ENCODE data around the gene TTF1.
"Not testable (repeated sequence)": the region's sequence is repeated elsewhere in the genome, so short reads cannot be mapped to it uniquely, and the experiment has no call there.

The TTF1 gene

GRCh38 chr9:132408521-132408920 lies 1.9 kb upstream of the TTF1 start:
- H3K4me1 Mint-ChIP-seq (ENCODE audit: low read depth in 2 of 2) = peaks cover 39 to 44% of the 10 kb centered on the region in 2 donors
- no peak for DNase-seq
- no peak for ATAC-seq (replicated peaks)
- no peaks in the 10 kb centered on the region for H3K9me3 Mint-ChIP-seq
- no peak overlapping the region for H3K4me3 Mint-ChIP-seq
- peaks cover 18% of the 10 kb centered on the region for H3K36me3 Mint-ChIP-seq (ENCODE audit: insufficient read depth)
- no peak overlapping the region for H3K27ac Mint-ChIP-seq
- H3K27me3 Mint-ChIP-seq = peaks cover 24 to 30% of the 10 kb centered on the region in 2 donors

GRCh38 chr9:132407196-132407595 lies 556 bp upstream of the TTF1 start:
- ATAC-seq (replicated peaks) = no peak
- H3K4me1 Mint-ChIP-seq (ENCODE audit: low read depth in 2 of 2) = peaks cover 42 to 43% of the 10 kb centered on the region in 2 donors
- peaks cover 14 to 17% of the 10 kb centered on the region in 2 donors for H3K27me3 Mint-ChIP-seq
- DNase-seq = no peak
- peak overlapping the region; percentile 89 to 93 for H3K27ac Mint-ChIP-seq
- peak overlapping the region; percentile 90 to 92 for H3K4me3 Mint-ChIP-seq
- H3K36me3 Mint-ChIP-seq (ENCODE audit: insufficient read depth) = peaks cover 31% of the 10 kb centered on the region
- no peaks in the 10 kb centered on the region for H3K9me3 Mint-ChIP-seq

GRCh38 chr9:132404228-132404881 lies 2.3 kb downstream of the TTF1 start:
- Mint-ChIP-seq H3K27ac (peak overlapping the region; percentile 89 to 93), H3K4me3 (peak overlapping the region; percentile 5 to 90), H3K4me1 (ENCODE audit: low read depth in 2 of 2) (peaks cover 30 to 44% of the 10 kb centered on the region in 2 donors), H3K36me3 (ENCODE audit: insufficient read depth) (peaks cover 48% of the 10 kb centered on the region), H3K27me3 (no peaks in the 10 kb centered on the region), H3K9me3 (no peaks in the 10 kb centered on the region)
- ATAC-seq (replicated peaks) = no peak
- no peak for DNase-seq

GRCh38 chr9:132401824-132402223 lies 4.8 kb downstream of the TTF1 start:
- Mint-ChIP-seq H3K4me3 (no peak overlapping the region), H3K27ac (peak overlapping the region in 1 of 2 donors; percentile 65), H3K27me3 (no peaks in the 10 kb centered on the region), H3K4me1 (ENCODE audit: low read depth in 2 of 2) (peaks cover 24 to 40% of the 10 kb centered on the region in 2 donors), H3K36me3 (ENCODE audit: insufficient read depth) (peaks cover 68% of the 10 kb centered on the region), H3K9me3 (no peaks in the 10 kb centered on the region)
- DNase-seq = no peak
- no peak for ATAC-seq (replicated peaks)

- H3K36me3 Mint-ChIP-seq (ENCODE audit: insufficient read depth) = peaks cover 91% of the 10 kb centered on the region
- no peaks in the 10 kb centered on the region for H3K27me3 Mint-ChIP-seq
- H3K4me1 Mint-ChIP-seq (ENCODE audit: low read depth in 2 of 2) = no peaks in the 10 kb centered on the region
- DNase-seq = no peak
- H3K27ac Mint-ChIP-seq = no peak overlapping the region
- no peak for ATAC-seq (replicated peaks)
- no peak overlapping the region for H3K4me3 Mint-ChIP-seq
- H3K9me3 Mint-ChIP-seq = no peaks in the 10 kb centered on the region
These were observed 11.1 kb downstream of the TTF1 start for GRCh38 chr9:132395560-132395959.

- H3K36me3 Mint-ChIP-seq (ENCODE audit: insufficient read depth) = peaks cover 91% of the 10 kb centered on the region
- no peaks in the 10 kb centered on the region for H3K27me3 Mint-ChIP-seq
- H3K4me1 Mint-ChIP-seq (ENCODE audit: low read depth in 2 of 2) = no peaks in the 10 kb centered on the region
- ATAC-seq (replicated peaks) (no peak), DNase-seq (no peak)
- no peaks in the 10 kb centered on the region for H3K9me3 Mint-ChIP-seq
- no peak overlapping the region for H3K4me3 Mint-ChIP-seq
- no peak overlapping the region for H3K27ac Mint-ChIP-seq
These were observed 15.2 kb downstream of the TTF1 start for GRCh38 chr9:132391449-132391848.

GRCh38 chr9:132390966-132391365 lies 15.7 kb downstream of the TTF1 start:
- no peaks in the 10 kb centered on the region for H3K9me3 Mint-ChIP-seq
- no peak overlapping the region for H3K4me3 Mint-ChIP-seq
- H3K27ac Mint-ChIP-seq = no peak overlapping the region
- DNase-seq = no peak
- H3K36me3 Mint-ChIP-seq (ENCODE audit: insufficient read depth) = peaks cover 88% of the 10 kb centered on the region
- H3K27me3 Mint-ChIP-seq = no peaks in the 10 kb centered on the region
- ATAC-seq (replicated peaks) = no peak
- no peaks in the 10 kb centered on the region for H3K4me1 Mint-ChIP-seq (ENCODE audit: low read depth in 2 of 2)

GRCh38 chr9:132387133-132387532 lies 19.5 kb downstream of the TTF1 start:
- Mint-ChIP-seq H3K27ac (no peak overlapping the region), H3K9me3 (no peaks in the 10 kb centered on the region), H3K36me3 (ENCODE audit: insufficient read depth) (peaks cover 62% of the 10 kb centered on the region), H3K27me3 (no peaks in the 10 kb centered on the region), H3K4me3 (no peak overlapping the region), H3K4me1 (ENCODE audit: low read depth in 2 of 2) (no peaks in the 10 kb centered on the region)
- DNase-seq = no peak
- no peak for ATAC-seq (replicated peaks)

- Mint-ChIP-seq H3K9me3 (no peaks in the 10 kb centered on the region), H3K4me3 (no peak overlapping the region), H3K27me3 (no peaks in the 10 kb centered on the region), H3K27ac (no peak overlapping the region), H3K36me3 (ENCODE audit: insufficient read depth) (peaks cover 56% of the 10 kb centered on the region), H3K4me1 (ENCODE audit: low read depth in 2 of 2) (peaks cover 0 to 6% of the 10 kb centered on the region in 2 donors)
- DNase-seq = no peak
- no peak for ATAC-seq (replicated peaks)
These were observed 22.3 kb downstream of the TTF1 start for GRCh38 chr9:132384376-132384775.

GRCh38 chr9:132383462-132383883 lies 23.2 kb downstream of the TTF1 start:
- Mint-ChIP-seq H3K27me3 (no peaks in the 10 kb centered on the region), H3K9me3 (no peaks in the 10 kb centered on the region), H3K27ac (peak overlapping the region in 1 of 2 donors; percentile 14), H3K4me1 (ENCODE audit: low read depth in 2 of 2) (peaks cover 0 to 6% of the 10 kb centered on the region in 2 donors), H3K4me3 (no peak overlapping the region), H3K36me3 (ENCODE audit: insufficient read depth) (peaks cover 52% of the 10 kb centered on the region)
- DNase-seq = no peak
- ATAC-seq (replicated peaks) = peak; percentile 24

- H3K27me3 Mint-ChIP-seq = no peaks in the 10 kb centered on the region
- H3K9me3 Mint-ChIP-seq = no peaks in the 10 kb centered on the region
- H3K36me3 Mint-ChIP-seq (ENCODE audit: insufficient read depth) = peaks cover 41% of the 10 kb centered on the region
- peak; percentile 42 for ATAC-seq (replicated peaks)
- no peak overlapping the region for H3K4me3 Mint-ChIP-seq
- H3K27ac Mint-ChIP-seq = peak overlapping the region in 1 of 2 donors; percentile 33
- H3K4me1 Mint-ChIP-seq (ENCODE audit: low read depth in 2 of 2) = peaks cover 0 to 6% of the 10 kb centered on the region in 2 donors
- no peak for DNase-seq
These were observed 24.6 kb downstream of the TTF1 start for GRCh38 chr9:132381966-132382541.

- H3K4me1 Mint-ChIP-seq (ENCODE audit: low read depth in 2 of 2); H3K27me3 Mint-ChIP-seq; H3K27ac Mint-ChIP-seq; H3K4me3 Mint-ChIP-seq; ATAC-seq (replicated peaks); H3K9me3 Mint-ChIP-seq; DNase-seq: not testable (repeated sequence)
- peaks cover 50% of the 10 kb centered on the region for H3K36me3 Mint-ChIP-seq (ENCODE audit: insufficient read depth)
These were observed 28.2 kb downstream of the TTF1 start for GRCh38 chr9:132378416-132378815.

GRCh38 chr9:132377769-132378168 lies 28.9 kb downstream of the TTF1 start:
- not testable (repeated sequence) for H3K27ac Mint-ChIP-seq; DNase-seq; H3K4me3 Mint-ChIP-seq; ATAC-seq (replicated peaks); H3K9me3 Mint-ChIP-seq; H3K27me3 Mint-ChIP-seq
- Mint-ChIP-seq H3K4me1 (ENCODE audit: low read depth in 2 of 2) (peaks cover under 1 to 11% of the 10 kb centered on the region in 2 donors), H3K36me3 (ENCODE audit: insufficient read depth) (peaks cover 50% of the 10 kb centered on the region)
